ENCODE data around the gene SH3D19. TPM values are rescaled to one million over a fixed set of nuclear protein-coding genes. Genes with fewer than 3 reads are reported as not detected.

SH3D19 gene
- total RNA-seq, 1 donor from 2014 or later = 66.5 TPM

DNA sequence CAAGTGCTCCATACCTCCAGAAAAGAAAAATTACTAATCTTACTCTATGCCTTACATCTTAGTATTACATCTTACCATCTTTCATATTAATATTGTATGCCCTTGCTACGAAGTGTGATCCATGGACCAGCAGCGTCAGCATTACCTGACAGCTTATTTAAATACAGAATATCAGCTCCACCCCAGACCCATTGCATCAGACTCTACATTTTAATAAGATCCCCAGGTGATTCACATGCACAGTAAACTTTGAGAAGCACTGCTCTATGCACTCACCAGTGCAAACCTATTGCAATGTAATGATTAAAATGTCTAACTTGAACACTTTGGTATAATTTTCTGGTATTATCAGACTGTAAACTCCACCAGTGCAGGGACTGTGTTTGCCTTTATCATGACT is 14.1 kb upstream of the SH3D19 start:
- Histone ChIP-seq H3K27ac (ENCODE audit: low read depth, low read length) (no peak overlapping the region), H3K9me3 (ENCODE audit: insufficient read depth, low read depth, low read length) (no peaks in the 10 kb centered on the region), H3K27me3 (ENCODE audit: insufficient read depth, low read length) (no peaks in the 10 kb centered on the region), H2AFZ (ENCODE audit: low read depth, low read length) (no peak overlapping the region), H3K4me2 (ENCODE audit: low read length) (no peak overlapping the region), H4K20me1 (ENCODE audit: insufficient read depth, low read length) (no peaks in the 10 kb centered on the region), H3K4me1 (ENCODE audit: insufficient read depth, low read length) (no peaks in the 10 kb centered on the region), H3K36me3 (ENCODE audit: insufficient read depth, low read length) (no peaks in the 10 kb centered on the region), H3K4me3 (ENCODE audit: insufficient read depth, low read depth, low read length) (no peak overlapping the region), H3K79me2 (ENCODE audit: insufficient read depth, low read length) (no peaks in the 10 kb centered on the region), H3K9ac (ENCODE audit: low read length) (no peak overlapping the region)
- H3K27me3 Mint-ChIP-seq (ENCODE audit: low read depth, unreplicated experiment) = peaks cover 3% of the 10 kb centered on the region
- H3K4me1 Mint-ChIP-seq (ENCODE audit: low read depth, unreplicated experiment) = peaks cover 6% of the 10 kb centered on the region
- DNase-seq (ENCODE audit: low read depth) = no peak
- no peak overlapping the region for H3K27ac Mint-ChIP-seq (ENCODE audit: unreplicated experiment)
- H3K9me3 Mint-ChIP-seq (ENCODE audit: unreplicated experiment) = peaks cover 2% of the 10 kb centered on the region
- no peak for FAIRE-seq
- H3K36me3 Mint-ChIP-seq (ENCODE audit: low read depth, unreplicated experiment) = no peaks in the 10 kb centered on the region
- TF ChIP-seq EZH2 (IDR thresholded peaks at IDR 0.05; ENCODE audit: insufficient read depth, low read length) = no peak
- TF ChIP-seq, protein P1, sequence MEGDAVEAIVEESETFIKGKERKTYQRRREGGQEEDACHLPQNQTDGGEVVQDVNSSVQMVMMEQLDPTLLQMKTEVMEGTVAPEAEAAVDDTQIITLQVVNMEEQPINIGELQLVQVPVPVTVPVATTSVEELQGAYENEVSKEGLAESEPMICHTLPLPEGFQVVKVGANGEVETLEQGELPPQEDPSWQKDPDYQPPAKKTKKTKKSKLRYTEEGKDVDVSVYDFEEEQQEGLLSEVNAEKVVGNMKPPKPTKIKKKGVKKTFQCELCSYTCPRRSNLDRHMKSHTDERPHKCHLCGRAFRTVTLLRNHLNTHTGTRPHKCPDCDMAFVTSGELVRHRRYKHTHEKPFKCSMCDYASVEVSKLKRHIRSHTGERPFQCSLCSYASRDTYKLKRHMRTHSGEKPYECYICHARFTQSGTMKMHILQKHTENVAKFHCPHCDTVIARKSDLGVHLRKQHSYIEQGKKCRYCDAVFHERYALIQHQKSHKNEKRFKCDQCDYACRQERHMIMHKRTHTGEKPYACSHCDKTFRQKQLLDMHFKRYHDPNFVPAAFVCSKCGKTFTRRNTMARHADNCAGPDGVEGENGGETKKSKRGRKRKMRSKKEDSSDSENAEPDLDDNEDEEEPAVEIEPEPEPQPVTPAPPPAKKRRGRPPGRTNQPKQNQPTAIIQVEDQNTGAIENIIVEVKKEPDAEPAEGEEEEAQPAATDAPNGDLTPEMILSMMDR (IDR thresholded peaks at IDR 0.05; ENCODE audit: insufficient read depth, low read depth, low read length) = no peak
- H3K4me3 Mint-ChIP-seq (ENCODE audit: unreplicated experiment) = no peak overlapping the region

DNA sequence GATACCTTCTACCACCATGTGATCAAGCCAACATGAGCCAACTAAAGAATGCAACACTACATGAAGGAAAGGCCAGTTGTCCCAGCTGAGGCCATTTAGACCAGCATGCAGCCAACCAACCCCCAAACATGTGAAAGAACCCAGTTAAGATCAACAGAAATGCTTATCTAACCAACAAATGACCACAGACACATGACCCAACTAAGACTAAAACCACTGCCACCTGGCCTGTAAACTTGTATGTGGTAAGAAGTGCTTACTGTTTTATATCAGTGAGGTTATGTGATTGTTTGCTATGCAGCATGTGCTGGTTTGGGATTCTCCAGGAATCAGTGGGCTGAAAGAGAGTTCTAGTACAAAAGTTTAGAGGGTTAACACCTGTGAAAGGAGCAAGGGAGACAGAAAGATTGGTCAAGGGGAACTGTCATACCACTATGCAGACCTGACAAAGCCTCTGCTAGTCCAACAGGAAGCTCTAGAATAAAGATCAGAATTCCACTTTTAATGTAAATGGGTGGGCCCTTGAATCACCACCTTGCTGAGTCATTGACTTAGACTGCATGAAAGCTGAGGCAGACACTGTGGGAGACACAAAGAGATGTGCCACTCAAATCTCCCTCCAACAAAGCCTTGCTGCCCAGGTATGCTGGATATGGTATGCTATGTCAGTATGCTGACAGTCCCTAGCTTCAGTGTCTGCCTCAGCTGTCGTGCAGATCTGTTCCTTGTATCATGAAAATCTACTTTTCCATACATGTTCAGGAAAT is 6.1 kb upstream of the SH3D19 start:
- TF ChIP-seq, protein P1 (IDR thresholded peaks at IDR 0.05; ENCODE audit: insufficient read depth, low read depth, low read length) = no peak
- no peak for TF ChIP-seq EZH2 (IDR thresholded peaks at IDR 0.05; ENCODE audit: insufficient read depth, low read length)
- peak; percentile 74 for DNase-seq (ENCODE audit: low read depth)
- H3K4me1 ChIP-seq (ENCODE audit: insufficient read depth, low read length) = peaks cover 7% of the 10 kb centered on the region
- H3K27me3 Mint-ChIP-seq (ENCODE audit: low read depth, unreplicated experiment) = peaks cover 3% of the 10 kb centered on the region
- peak overlapping the region; percentile 7 for H3K4me2 ChIP-seq (ENCODE audit: low read length)
- H3K9me3 Mint-ChIP-seq (ENCODE audit: unreplicated experiment) = no peaks in the 10 kb centered on the region
- no peaks in the 10 kb centered on the region for H4K20me1 ChIP-seq (ENCODE audit: insufficient read depth, low read length)
- no peak overlapping the region for H3K27ac ChIP-seq (ENCODE audit: low read depth, low read length)
- no peak overlapping the region for H3K4me3 ChIP-seq (ENCODE audit: insufficient read depth, low read depth, low read length)
- no peak overlapping the region for H3K9ac ChIP-seq (ENCODE audit: low read length)
- no peaks in the 10 kb centered on the region for H3K79me2 ChIP-seq (ENCODE audit: insufficient read depth, low read length)
- H2AFZ ChIP-seq (ENCODE audit: low read depth, low read length) = no peak overlapping the region
- no peaks in the 10 kb centered on the region for H3K36me3 Mint-ChIP-seq (ENCODE audit: low read depth, unreplicated experiment)
- no peaks in the 10 kb centered on the region for H3K36me3 ChIP-seq (ENCODE audit: insufficient read depth, low read length)
- H3K9me3 ChIP-seq (ENCODE audit: insufficient read depth, low read depth, low read length) = no peaks in the 10 kb centered on the region
- FAIRE-seq = no peak
- no peak overlapping the region for H3K4me3 Mint-ChIP-seq (ENCODE audit: unreplicated experiment)
- peaks cover 4% of the 10 kb centered on the region for H3K4me1 Mint-ChIP-seq (ENCODE audit: low read depth, unreplicated experiment)
- peak overlapping the region; percentile 34 for H3K27ac Mint-ChIP-seq (ENCODE audit: unreplicated experiment)
- H3K27me3 ChIP-seq (ENCODE audit: insufficient read depth, low read length) = no peaks in the 10 kb centered on the region
